GM19455 (cell line): Measurements from ENCODE around the gene MOV10L1.

Source experiments
- ATAC-seq: cut with Tn5 transposase; IDR thresholded peaks from one replicate; pipeline ENCODE4 v1.9.1; 2021; ENCODE audit not compliant: unreplicated experiment

MOV10L1 gene

GRCh38 chr22:50173311-50173982 is 83.6 kb downstream of the MOV10L1 start:
- no peak for ATAC-seq

GRCh38 chr22:50173983-50174355 is 84.2 kb downstream of the MOV10L1 start:
- ATAC-seq, result no peak

- ATAC-seq, result no peak
These were observed 84.8 kb downstream of the MOV10L1 start for GRCh38 chr22:50174382-50175190.

GRCh38 chr22:50175191-50175461 is 85.3 kb downstream of the MOV10L1 start:
- ATAC-seq, result no peak

GRCh38 chr22:50175921-50176849 is 86.4 kb downstream of the MOV10L1 start:
- no peak for ATAC-seq

- no peak for ATAC-seq
These were observed 87.2 kb downstream of the MOV10L1 start for GRCh38 chr22:50176850-50177536.

- ATAC-seq, result no peak
These were observed 88.0 kb downstream of the MOV10L1 start for GRCh38 chr22:50177537-50178470.

- ATAC-seq, result no peak
These were observed 88.7 kb downstream of the MOV10L1 start for GRCh38 chr22:50178471-50178864.

GRCh38 chr22:50178871-50179869 is 89.4 kb downstream of the MOV10L1 start:
- ATAC-seq, result no peak

- ATAC-seq, result no peak
These were observed 90.3 kb downstream of the MOV10L1 start for GRCh38 chr22:50179937-50180726.

- no peak for ATAC-seq
These were observed 91.1 kb downstream of the MOV10L1 start for GRCh38 chr22:50180727-50181521.

GRCh38 chr22:50182176-50183081 is 92.6 kb downstream of the MOV10L1 start:
- ATAC-seq, result no peak

- no peak for ATAC-seq
These were observed 93.5 kb downstream of the MOV10L1 start for GRCh38 chr22:50183141-50183971.

GRCh38 chr22:50184004-50184901 is 94.4 kb downstream of the MOV10L1 start:
- no peak for ATAC-seq
